WTC11 (cell line): Measurements from ENCODE around the gene CALHM5. TPM values are rescaled to one million over a fixed set of nuclear protein-coding genes. Genes with fewer than 3 reads are reported as not detected.

ENCODE experiments used
- ATAC-seq: fragments of 200-7000 bp; cut with Tn5 transposase; 2 replicates; pipeline ENCODE4 v1.10.0; 2021; ENCODE audit warnings: mild to moderate bottlenecking, moderate library complexity
- CTCF ChIA-PET: fragments of 300-600 bp; sonication (Branson Sonifier 250); formaldehyde crosslinking; loops from one replicate; lab custom pipeline; 2021; ENCODE audit warnings: antibody characterized with exemption; lab: Charles Lee
- POLR2A ChIA-PET: fragments of 350-600 bp; sonication (Branson Sonifier 250); formaldehyde crosslinking; loops from one replicate; lab custom pipeline; 2021; ENCODE audit warnings: antibody characterized with exemption; lab: Charles Lee
- DNase-seq: peaks from one replicate; pipeline ENCODE4 v3.0.0; 2021; ENCODE audit warnings: low spot score
- H3K27ac Mint-ChIP-seq: 2 replicates; pipeline ENCODE4 v1.8.0; 2021; ENCODE audit warnings: mixed read lengths
- H3K27me3 Mint-ChIP-seq: 2 replicates; pipeline ENCODE4 v1.8.0; 2021; ENCODE audit warnings: low read depth, mild to moderate bottlenecking, moderate library complexity, mixed read lengths
- H3K36me3 Mint-ChIP-seq: 2 replicates; pipeline ENCODE4 v1.8.0; 2021; ENCODE audit warnings: mixed read lengths
- H3K4me1 Mint-ChIP-seq: 2 replicates; pipeline ENCODE4 v1.8.0; 2022; ENCODE audit warnings: mixed read lengths
- H3K4me3 Mint-ChIP-seq: 2 replicates; pipeline ENCODE4 v1.8.0; 2021; ENCODE audit warnings: mild to moderate bottlenecking, moderate library complexity, mixed read lengths
- H3K9me3 Mint-ChIP-seq: 2 replicates; pipeline ENCODE4 v1.8.0; 2021; ENCODE audit warnings: mixed read lengths
- AFF4 ChIP-seq: sonication (generic); formaldehyde crosslinking; IDR thresholded peaks from 2 replicates; pipeline ENCODE4 v1.8.1; 2023; ENCODE audit warnings: mild to moderate bottlenecking, missing genetic modification reagents, borderline replicate concordance
- ATF6 ChIP-seq: sonication (generic); formaldehyde crosslinking; IDR thresholded peaks from 2 replicates; pipeline ENCODE4 v1.8.1; 2023; ENCODE audit warnings: mild to moderate bottlenecking, missing genetic modification reagents
- CTCF ChIP-seq: fragments of 200-600 bp; IDR thresholded peaks from 2 replicates; pipeline ENCODE4 v1.8.0; 2022; ENCODE audit warnings: antibody characterized with exemption
- E2F4 ChIP-seq: sonication (generic); formaldehyde crosslinking; IDR thresholded peaks from 2 replicates; pipeline ENCODE4 v1.8.1; 2022; ENCODE audit warnings: low read depth, mild to moderate bottlenecking, moderate library complexity, missing genetic modification reagents, borderline replicate concordance
- EMX1 ChIP-seq: fragments of 250-450 bp; sonication (Bioruptor Pico); IDR thresholded peaks from 2 replicates; pipeline ENCODE4 v1.8.0; 2021; ENCODE audit warnings: mild to moderate bottlenecking
- HMGA2 ChIP-seq: fragments of 250-450 bp; sonication (Bioruptor Pico); IDR thresholded peaks from 2 replicates; pipeline ENCODE4 v1.4.0; 2021; ENCODE audit warnings: mild to moderate bottlenecking, moderate library complexity
- JUN ChIP-seq: sonication (generic); formaldehyde crosslinking; IDR thresholded peaks from 2 replicates; pipeline ENCODE4 v1.8.0; 2023; ENCODE audit warnings: mild to moderate bottlenecking, missing genetic modification reagents
- MXD4 ChIP-seq: fragments of 250-450 bp; sonication (Bioruptor Pico); IDR thresholded peaks from 2 replicates; pipeline ENCODE4 v1.8.0; 2021; ENCODE audit warnings: mild to moderate bottlenecking, moderate library complexity, borderline replicate concordance
- NFYB ChIP-seq: sonication (generic); formaldehyde crosslinking; conservative IDR thresholded peaks from 2 replicates; pipeline ENCODE4 v1.8.0; 2022; ENCODE audit warnings: low read depth, missing genetic modification reagents
- RELA ChIP-seq: sonication (generic); formaldehyde crosslinking; IDR thresholded peaks from 2 replicates; pipeline ENCODE4 v1.8.1; 2022; ENCODE audit warnings: missing genetic modification reagents, mild to moderate bottlenecking, borderline replicate concordance
- SMAD3 ChIP-seq: sonication (generic); formaldehyde crosslinking; IDR thresholded peaks from 2 replicates; pipeline ENCODE4 v1.8.0; 2022; ENCODE audit warnings: missing genetic modification reagents, mild to moderate bottlenecking, borderline replicate concordance
- TCF7 ChIP-seq: sonication (generic); formaldehyde crosslinking; IDR thresholded peaks from 2 replicates; pipeline ENCODE4 v1.8.0; 2022; ENCODE audit warnings: mild to moderate bottlenecking, low read depth, missing genetic modification reagents, moderate library complexity
- TEAD1 ChIP-seq: sonication (generic); formaldehyde crosslinking; IDR thresholded peaks from 2 replicates; pipeline ENCODE4 v1.8.0; 2022; ENCODE audit warnings: mild to moderate bottlenecking, missing genetic modification reagents
- USF1 ChIP-seq: sonication (generic); formaldehyde crosslinking; IDR thresholded peaks from 2 replicates; pipeline ENCODE4 v1.8.0; 2022; ENCODE audit warnings: mild to moderate bottlenecking, missing genetic modification reagents
- ZNF219 ChIP-seq: sonication (generic); formaldehyde crosslinking; IDR thresholded peaks from 2 replicates; pipeline ENCODE4 v1.8.0; 2023; ENCODE audit warnings: missing genetic modification reagents, mild to moderate bottlenecking, borderline replicate concordance
- ZNF232 ChIP-seq: sonication (generic); formaldehyde crosslinking; IDR thresholded peaks from 2 replicates; pipeline ENCODE4 v1.8.0; 2022; ENCODE audit warnings: mild to moderate bottlenecking, missing genetic modification reagents
- ZNF416 ChIP-seq: fragments of 250-450 bp; sonication (Bioruptor Pico); IDR thresholded peaks from 2 replicates; pipeline ENCODE4 v1.9.0; 2021; ENCODE audit warnings: mild to moderate bottlenecking, inconsistent platforms
- ZNF425 ChIP-seq: fragments of 250-450 bp; sonication (Bioruptor Pico); conservative IDR thresholded peaks from 2 replicates; pipeline ENCODE4 v1.9.0; 2021; ENCODE audit warnings: mild to moderate bottlenecking
- ZNF512 ChIP-seq: sonication (generic); formaldehyde crosslinking; IDR thresholded peaks from 2 replicates; pipeline ENCODE4 v1.8.1; 2022; ENCODE audit warnings: missing genetic modification reagents, borderline replicate concordance
- ZNF671 ChIP-seq: fragments of 250-450 bp; sonication (Bioruptor Pico); IDR thresholded peaks from 2 replicates; pipeline ENCODE4 v1.8.0; 2021; ENCODE audit warnings: mild to moderate bottlenecking
- total RNA-seq: library from RNA; stranded (reverse); gene quantifications from 3 replicates; pipeline ENCODE4 v1.2.3, GENCODE V29; 2021

Gene CALHM5
- total RNA-seq, 1 experiment from 2014 or later = 0.09 TPM

- POLR2A ChIA-PET = no interaction called here
- TF ChIP-seq CTCF (peak; percentile 57), TCF7 (no peak)
- Mint-ChIP-seq H3K4me3 (no peak overlapping the region), H3K27me3 (no peaks in the 10 kb centered on the region), H3K4me1 (peaks cover 23% of the 10 kb centered on the region), H3K27ac (no peak overlapping the region), H3K9me3 (no peaks in the 10 kb centered on the region), H3K36me3 (no peaks in the 10 kb centered on the region)
- peak; percentile 33 for ATAC-seq
- DNase-seq = no peak
- CTCF ChIA-PET = interaction anchor here (1.2 to 3.8 kb wide), 4 partner anchors 25 to 268 kb away, joined by 4 to 65 read pairs (median 34); partner anchors contain the start of gene CALHM5
Observed at GRCh38 chr6:116536216-116536621, 24.8 kb downstream of the CALHM5 start.

GRCh38 chr6:116542426-116542825, 31.0 kb downstream of the CALHM5 start:
- POLR2A ChIA-PET = interaction anchor here (0.7 kb wide), 1 partner anchor 9 kb away, joined by 3 read pairs; no protein-coding TSS in a partner anchor
- Mint-ChIP-seq H3K27ac (no peak overlapping the region), H3K36me3 (no peaks in the 10 kb centered on the region), H3K4me1 (peaks cover 4% of the 10 kb centered on the region), H3K4me3 (no peak overlapping the region), H3K9me3 (no peaks in the 10 kb centered on the region), H3K27me3 (no peaks in the 10 kb centered on the region)
- CTCF ChIA-PET = interaction anchor here (0.7 to 2.2 kb wide), 3 partner anchors 18 to 255 kb away, joined by 3 to 8 read pairs (median 8); no protein-coding TSS in a partner anchor
- ATAC-seq = no peak
- DNase-seq = no peak
- TF ChIP-seq TEAD1 (no peak), SMAD3 (CRISPR knock-in tag) (no peak), ZNF425 (CRISPR knock-in tag) (no peak), RELA (no peak), ATF6 (CRISPR knock-in tag) (no peak), USF1 (CRISPR knock-in tag) (no peak), MXD4 (CRISPR knock-in tag) (no peak), ZNF219 (CRISPR knock-in tag) (no peak), EMX1 (no peak), AFF4 (CRISPR knock-in tag) (no peak), JUN (CRISPR knock-in tag) (no peak), ZNF512 (no peak), E2F4 (CRISPR knock-in tag) (no peak), ZNF232 (no peak), ZNF671 (CRISPR knock-in tag) (no peak), NFYB (CRISPR knock-in tag) (no peak), HMGA2 (no peak), ZNF416 (no peak)
